GM21723 (cell line): ENCODE data around the gene EPHA7.

Source experiments
- ATAC-seq: cut with Tn5 transposase; IDR thresholded peaks from one replicate; pipeline ENCODE4 v1.9.1; 2021; ENCODE audit warnings: mild to moderate bottlenecking, moderate library complexity; ENCODE audit not compliant: unreplicated experiment

EPHA7 gene

DNA sequence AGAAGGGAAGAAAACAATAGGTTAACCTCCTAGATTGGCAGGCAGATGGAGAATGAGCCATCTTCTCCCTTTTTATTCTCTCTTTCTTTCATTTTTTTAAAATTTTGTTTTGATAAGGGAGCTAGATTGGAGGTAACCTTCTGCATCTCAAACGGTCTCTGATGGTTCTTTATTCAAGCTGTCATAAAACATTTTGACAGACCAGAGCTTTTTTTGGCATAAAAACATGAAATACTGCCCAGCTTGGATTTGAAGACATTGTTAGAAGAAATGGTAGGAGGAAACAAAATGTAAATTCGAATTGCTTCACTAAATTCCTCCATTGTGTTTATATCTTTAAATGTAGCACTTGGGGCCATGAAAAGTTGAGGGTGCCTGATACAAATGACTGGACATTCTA lies 158.5 kb downstream of the EPHA7 start:
- ATAC-seq, result no peak

GRCh38 chr6:93259332-93259731 lies 160.0 kb downstream of the EPHA7 start:
- no peak for ATAC-seq

- no peak for ATAC-seq
Observed at GRCh38 chr6:93252930-93253329, 166.4 kb downstream of the EPHA7 start.

DNA sequence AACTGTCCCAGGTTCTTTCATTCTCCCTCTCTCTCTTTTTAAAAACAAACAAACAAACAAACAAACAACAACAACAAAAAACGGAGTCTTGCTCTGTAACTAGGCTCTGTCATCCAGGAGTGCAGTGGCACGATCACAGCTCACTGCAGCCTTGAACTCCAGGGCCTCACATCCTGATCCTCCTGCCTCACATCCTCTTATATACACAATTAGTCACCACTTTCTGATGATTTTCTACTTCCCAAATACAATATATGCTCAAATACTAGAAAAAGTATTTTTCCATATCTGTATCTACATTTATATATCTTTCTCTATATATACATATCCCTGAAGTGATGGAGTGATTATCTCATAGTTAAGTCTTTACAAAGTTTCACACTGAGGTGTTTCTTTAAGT lies 170.7 kb downstream of the EPHA7 start:
- no peak for ATAC-seq

- ATAC-seq, result no peak
Observed at GRCh38 chr6:93243231-93243778, 176.1 kb downstream of the EPHA7 start.

GRCh38 chr6:93242049-93242448 lies 177.3 kb downstream of the EPHA7 start:
- ATAC-seq, result no peak

DNA sequence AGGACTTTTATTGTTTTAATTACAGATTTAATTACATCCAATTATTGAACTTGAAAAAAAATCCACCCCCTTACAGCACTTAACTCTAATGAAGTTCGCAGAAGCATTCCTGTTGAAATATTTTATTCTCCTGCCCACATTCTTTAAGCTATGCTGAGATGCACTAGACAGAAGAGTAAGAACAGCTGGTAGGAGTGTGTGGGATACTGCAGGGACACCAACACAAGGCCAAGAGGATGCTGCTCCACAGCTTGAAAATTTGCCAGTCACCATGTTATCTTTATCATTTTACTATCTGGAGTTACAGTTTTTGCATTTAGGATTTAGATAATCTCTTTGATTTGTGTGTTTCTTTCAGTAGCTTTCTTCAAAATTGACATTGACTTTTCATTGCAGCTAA lies 180.7 kb downstream of the EPHA7 start:
- ATAC-seq, result no peak

- ATAC-seq, result no peak
Observed at GRCh38 chr6:93235775-93236174, 183.6 kb downstream of the EPHA7 start.

DNA sequence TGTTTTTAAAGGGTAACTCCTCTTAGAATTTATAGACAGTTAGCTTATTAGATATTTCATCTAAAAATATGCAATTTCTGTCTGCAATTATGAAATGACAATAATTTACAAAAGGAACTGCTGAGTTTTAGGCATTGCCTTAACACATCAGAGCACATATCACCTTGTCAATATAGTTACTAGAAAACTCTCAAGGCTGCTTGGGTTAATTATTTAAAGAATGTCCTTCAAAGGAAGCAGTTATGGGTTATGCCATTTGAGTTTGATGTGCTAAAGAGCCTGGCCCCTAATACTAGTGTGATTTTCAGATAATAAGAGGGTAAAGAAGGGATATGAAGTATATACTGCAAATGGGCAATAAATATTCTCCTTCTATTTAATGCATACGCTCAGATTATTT lies 192.5 kb downstream of the EPHA7 start:
- ATAC-seq, result no peak

DNA sequence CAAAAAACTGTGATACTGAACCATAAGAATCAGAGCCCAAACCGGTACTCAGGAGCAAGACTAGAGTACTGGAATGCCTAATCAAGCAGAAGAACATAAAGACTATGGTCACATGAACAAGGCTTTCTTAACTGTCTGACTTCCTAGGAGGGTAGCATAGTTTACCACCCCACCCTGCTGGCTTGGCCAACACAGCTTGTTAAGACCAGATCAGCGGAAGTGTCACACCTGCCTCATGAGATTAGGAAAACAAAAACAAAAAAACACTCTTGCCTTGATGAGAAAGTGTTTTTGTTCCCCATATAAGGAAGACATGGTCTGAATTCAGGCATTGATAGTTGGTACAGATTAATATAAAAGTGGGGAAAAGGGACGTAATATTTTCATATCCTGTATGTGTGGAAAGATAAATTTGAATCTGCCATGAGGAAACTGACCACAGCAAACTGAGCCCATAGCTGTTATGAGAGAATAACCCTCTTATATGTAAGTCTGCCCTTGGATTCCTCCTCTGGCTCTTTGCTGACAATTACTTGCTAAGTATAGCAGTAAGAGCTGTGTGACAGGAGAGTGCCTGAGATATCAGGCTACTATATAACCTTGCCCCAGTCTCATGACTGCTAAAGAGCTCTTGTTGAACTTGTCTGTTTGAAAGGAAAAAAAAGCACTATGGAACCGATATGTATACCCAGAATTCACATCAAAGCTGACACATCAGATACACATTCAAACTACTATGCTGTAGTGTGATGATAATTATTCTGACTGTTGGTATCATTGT lies 197.1 kb downstream of the EPHA7 start:
- ATAC-seq, result no peak

DNA sequence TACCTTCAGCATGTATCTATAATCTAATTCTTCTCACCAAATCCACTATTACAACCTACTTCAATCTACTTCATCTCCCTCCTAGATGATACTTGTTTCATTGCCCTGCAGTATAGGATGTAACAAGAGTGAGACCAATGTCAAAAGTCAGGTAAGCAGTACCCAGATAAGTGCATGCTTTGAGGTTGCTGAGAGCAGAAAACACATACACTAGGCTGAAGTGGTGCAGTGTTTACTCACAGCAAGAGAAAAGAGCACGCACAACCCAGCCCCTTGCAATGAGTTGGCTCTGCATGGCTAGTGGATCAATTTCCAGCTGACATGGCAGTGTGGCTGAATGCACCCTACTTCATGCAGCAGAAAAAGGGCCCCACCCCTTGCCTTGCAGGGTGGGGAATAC lies 199.9 kb downstream of the EPHA7 start:
- ATAC-seq, result no peak

GRCh38 chr6:93218096-93218495 lies 201.3 kb downstream of the EPHA7 start:
- ATAC-seq, result no peak

DNA sequence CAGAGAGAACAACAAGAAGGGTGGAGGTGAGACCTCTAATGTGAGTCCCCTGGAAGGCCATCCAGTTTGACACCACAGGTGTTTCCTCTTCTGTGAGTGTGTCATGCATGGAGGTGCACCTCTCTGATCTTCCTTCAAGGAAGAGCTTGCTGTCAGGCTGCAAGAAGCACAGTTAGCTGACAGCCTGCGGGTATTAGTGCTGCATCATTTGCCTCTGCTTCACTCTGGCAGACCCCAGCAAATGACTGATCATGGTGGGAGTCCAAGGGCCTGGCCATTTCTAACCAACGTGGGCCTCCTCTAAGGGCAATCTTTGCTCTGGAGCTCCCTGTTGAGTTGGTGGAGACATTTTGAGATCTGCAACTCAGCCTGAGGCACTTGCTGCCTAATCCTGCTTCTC lies 206.3 kb downstream of the EPHA7 start:
- no peak for ATAC-seq

DNA sequence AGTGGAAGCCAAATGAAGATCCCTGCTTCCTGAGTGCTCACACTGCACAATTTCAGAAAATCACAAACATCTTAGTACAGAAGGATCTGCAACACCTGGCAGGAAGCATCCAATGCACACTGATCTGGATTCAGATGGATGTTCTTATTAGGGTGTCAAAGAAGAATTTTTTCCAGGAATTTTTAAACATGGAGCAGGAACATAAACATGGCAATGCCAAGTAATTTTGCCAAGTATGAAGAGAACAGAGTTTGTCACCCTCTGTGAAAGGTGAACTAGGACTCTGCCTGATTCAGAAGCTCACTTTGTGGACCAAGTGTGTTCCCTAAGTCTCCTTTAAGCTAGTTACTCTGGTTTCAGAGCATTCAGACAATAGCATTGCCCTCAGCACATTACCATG lies 208.5 kb downstream of the EPHA7 start:
- no peak for ATAC-seq

- ATAC-seq, result no peak
Observed at GRCh38 chr6:93209358-93209757, 210.0 kb downstream of the EPHA7 start.

- no peak for ATAC-seq
Observed at GRCh38 chr6:93196406-93196970, 222.9 kb downstream of the EPHA7 start.

DNA sequence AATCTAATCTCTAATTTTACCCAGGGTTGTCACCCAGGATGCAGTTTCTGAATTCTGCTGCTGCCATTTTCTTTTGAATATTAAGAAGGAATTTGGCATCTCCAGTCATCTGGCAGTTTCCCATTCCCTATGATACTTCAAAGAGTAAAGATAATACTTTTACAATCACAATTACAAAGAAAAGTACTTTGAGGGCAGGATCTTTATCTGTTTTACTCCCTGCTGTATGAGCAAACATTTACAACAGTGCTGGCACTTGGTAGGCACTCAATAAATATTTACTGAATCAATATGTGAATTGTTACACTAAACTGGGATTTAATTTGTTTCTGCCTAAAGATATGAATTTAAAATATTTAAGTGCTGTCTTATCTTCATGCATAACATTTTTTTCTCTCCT lies 224.9 kb downstream of the EPHA7 start:
- no peak for ATAC-seq

GRCh38 chr6:93193868-93194267 lies 225.5 kb downstream of the EPHA7 start:
- ATAC-seq, result no peak
